Sigmoid colon (tissue), 7 donors: ENCODE measurements around the gene UQCC2. TPM values are rescaled to one million over a fixed set of nuclear protein-coding genes. Genes with fewer than 3 reads are reported as not detected.

Source experiments
- DNase-seq: peaks from one replicate; pipeline ENCODE4 v3.0.0-alpha.2; 2019
- H3K27ac ChIP-seq, 4 donors: fragments of 200-600 bp; sonication (generic); one replicate each; pipeline ENCODE4 v1.5.1; 2016 to 2019; ENCODE audit warnings: mild to moderate bottlenecking in 1 of 4
- H3K27me3 ChIP-seq, 3 donors: fragments of 200-600 bp; sonication (generic); one replicate each; pipeline ENCODE4 v1.5.1; 2019; ENCODE audit warnings: mild to moderate bottlenecking in 1 of 3
- H3K36me3 ChIP-seq, 4 donors: fragments of 200-600 bp; sonication (generic); one replicate each; pipeline ENCODE4 v1.5.1; 2016 to 2019
- H3K4me1 ChIP-seq, 4 donors: fragments of 200-600 bp; sonication (generic); one replicate each; pipeline ENCODE4 v1.5.1; 2017 to 2019
- H3K4me3 ChIP-seq, 4 donors: fragments of 200-600 bp; sonication (generic); one replicate each; pipeline ENCODE4 v1.5.1; 2017 to 2019; ENCODE audit warnings: mild to moderate bottlenecking in 2 of 4, moderate library complexity in 1 of 4
- H3K9me3 ChIP-seq, 4 donors: fragments of 200-600 bp in 3 of 4; sonication (generic) in 3 of 4; one replicate each; pipeline versions ENCODE4 v1.5.1 to v1.6.1; 2013 to 2019
- CTCF ChIP-seq, 4 experiments: fragments of 450-650 bp in 3 of 4; fragments of 200-600 bp in 1 of 4; IDR thresholded peaks; one replicate each; pipeline ENCODE4 v1.5.1; 2016 to 2019; ENCODE audit warnings: antibody characterized with exemption in 4 of 4, mild to moderate bottlenecking in 3 of 4, moderate library complexity in 2 of 4
- EP300 ChIP-seq, 4 donors: sonication (generic); formaldehyde crosslinking; IDR thresholded peaks; one replicate each; pipeline ENCODE4 v1.6.1; 2017; ENCODE audit warnings: antibody characterized with exemption in 4 of 4
- POLR2A ChIP-seq, 2 donors: fragments of 450-650 bp; IDR thresholded peaks; one replicate each; pipeline ENCODE4 v1.6.1; 2016; ENCODE audit warnings: antibody characterized with exemption in 2 of 2, mild to moderate bottlenecking in 2 of 2, moderate library complexity in 2 of 2
- POLR2AphosphoS5 ChIP-seq, 4 donors: sonication (generic); formaldehyde crosslinking; IDR thresholded peaks; one replicate each; pipeline ENCODE4 v1.6.1; 2017; ENCODE audit warnings: antibody characterized with exemption in 4 of 4
- WGBS, 2 donors: extraction: QIAGEN DNeasy Blood & Tissue Kit; methylation state at CpG; one replicate each; pipeline ENCODE4 v1.1.7; 2013; 5-methylcytosine and 5-hydroxymethylcytosine counted together
- intact Hi-C: fragments of 100-400 bp; cut with DNase I; formaldehyde crosslinking; loops from one replicate; pipeline ENCODE4 v1.15.1; 2023
- polyA plus RNA-seq, 3 donors: library from polyadenylated mRNA; stranded (reverse); fragments of 200-250 nt; gene quantifications; one replicate each; pipeline ENCODE4 v1.2.3, GENCODE V29; 2013
- total RNA-seq, 4 donors: library from RNA; depleted of rRNA; stranded (reverse); fragments of >200 nt; gene quantifications; one replicate each; pipeline ENCODE4 v1.1.0, GENCODE V29; 2016
- donor health status: healthy with polysubstance abuse.
- donor health status: Bipolar disorder and iron deficiency.
- donor health status: healthy.

UQCC2 gene
- total and polyA plus RNA-seq, 7 donors = 9.5 to 90.9 (median 34.9) TPM

GRCh38 chr6:33722103-33722623 lies 10.7 kb upstream of the UQCC2 start:
- Histone ChIP-seq H3K4me3 (no peak overlapping the region), H3K4me1 (peaks cover 0 to 35% (median 20%) of the 10 kb centered on the region in 4 donors), H3K27me3 (no peaks in the 10 kb centered on the region), H3K36me3 (peaks cover 0 to 15% (median 2%) of the 10 kb centered on the region in 4 donors), H3K27ac (peak overlapping the region in 3 of 4 donors; percentile 46 to 73 (median 60)), H3K9me3 (no peaks in the 10 kb centered on the region)
- DNase-seq = no peak
- 85 to 89% methylated on average over 5 of the region's 5 CpGs for WGBS, 2 donors
- TF ChIP-seq POLR2AphosphoS5 (IDR thresholded peaks at IDR 0.05) (peak in 1 of 4 donors; percentile 11), POLR2A (IDR thresholded peaks at IDR 0.05) (no peak), CTCF (IDR thresholded peaks at IDR 0.05) (no peak), EP300 (IDR thresholded peaks at IDR 0.05) (no peak)
- intact Hi-C loops = no loop called here

DNA sequence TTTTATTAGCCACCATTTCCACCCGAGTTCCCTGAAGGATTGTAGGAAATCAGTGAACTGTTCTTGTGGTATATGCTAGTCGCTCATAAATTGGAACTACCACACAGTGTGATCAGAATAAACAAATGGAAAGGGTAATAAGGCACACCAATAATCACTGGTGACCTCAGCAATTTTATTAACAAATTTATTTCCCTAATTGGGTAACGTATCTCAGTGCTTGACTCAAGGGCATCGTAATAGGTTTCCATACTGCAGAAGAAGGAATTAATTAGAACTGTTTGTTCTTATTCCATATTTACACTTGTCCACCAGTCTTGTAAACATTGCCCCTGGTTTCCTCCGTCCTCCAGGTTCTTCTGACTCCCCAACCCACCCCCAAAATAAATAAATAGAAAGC lies 10.0 kb upstream of the UQCC2 start:
- intact Hi-C loops = no loop called here
- Histone ChIP-seq H3K27ac (peak overlapping the region in 3 of 4 donors; percentile 35 to 73 (median 60)), H3K36me3 (peaks cover 0 to 9% (median 2%) of the 10 kb centered on the region in 4 donors), H3K9me3 (no peaks in the 10 kb centered on the region), H3K27me3 (no peaks in the 10 kb centered on the region), H3K4me1 (peaks cover 0 to 41% (median 22%) of the 10 kb centered on the region in 4 donors), H3K4me3 (no peak overlapping the region)
- TF ChIP-seq POLR2A (IDR thresholded peaks at IDR 0.05) (no peak), CTCF (IDR thresholded peaks at IDR 0.05) (no peak)
- 50 to 68% methylated on average over 5 of the region's 5 CpGs for WGBS, 2 donors
- no peak for DNase-seq

GRCh38 chr6:33720998-33721397 lies 9.5 kb upstream of the UQCC2 start:
- Histone ChIP-seq H3K4me1 (peaks cover 0 to 41% (median 22%) of the 10 kb centered on the region in 4 donors), H3K36me3 (peaks cover 0 to 6% (median 2%) of the 10 kb centered on the region in 4 donors), H3K27ac (peak overlapping the region in 2 of 4 donors; percentile 4 to 73), H3K4me3 (no peak overlapping the region), H3K27me3 (no peaks in the 10 kb centered on the region), H3K9me3 (no peaks in the 10 kb centered on the region)
- no peak for DNase-seq
- TF ChIP-seq CTCF (IDR thresholded peaks at IDR 0.05) (no peak), EP300 (IDR thresholded peaks at IDR 0.05) (no peak), POLR2A (IDR thresholded peaks at IDR 0.05) (no peak)
- WGBS, 2 donors = 54 to 63% methylated on average over 1 of the region's 1 CpG
- intact Hi-C loops = no loop called here

DNA sequence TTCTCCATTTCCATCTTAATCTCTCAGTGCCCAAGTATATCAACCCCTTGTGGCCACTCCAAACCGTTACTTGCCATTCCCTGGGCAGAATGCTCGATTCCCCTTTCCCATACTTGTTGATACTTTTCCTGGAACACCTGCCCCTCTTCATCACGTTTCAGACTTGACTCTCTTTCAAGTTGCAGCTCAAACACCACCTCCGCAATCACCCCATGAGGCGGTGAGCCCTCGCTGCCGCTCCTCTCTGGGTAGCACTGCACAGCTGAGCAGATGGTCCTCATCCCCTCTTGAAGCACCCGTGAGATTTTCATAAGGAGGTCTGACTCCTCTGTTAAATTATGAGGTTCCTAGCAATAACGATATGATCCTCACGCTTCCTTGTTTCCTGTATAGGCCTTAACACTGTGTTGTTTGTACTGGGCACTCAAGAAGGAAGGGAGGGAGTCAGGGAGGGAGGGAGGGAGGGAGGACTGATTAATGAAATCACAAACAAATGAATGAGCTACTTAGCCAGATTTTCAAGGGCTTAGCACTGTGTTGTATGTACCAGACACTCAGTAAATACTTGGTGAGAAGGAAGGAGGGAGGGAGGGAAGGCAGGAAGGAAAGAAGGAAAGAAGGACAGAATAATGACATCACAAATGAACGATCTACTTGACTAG lies 8.0 kb upstream of the UQCC2 start:
- DNase-seq = no peak
- 73 to 82% methylated on average over 11 of the region's 11 CpGs for WGBS, 2 donors
- TF ChIP-seq POLR2AphosphoS5 (IDR thresholded peaks at IDR 0.05) = no peak
- no peak for TF ChIP-seq POLR2A (IDR thresholded peaks at IDR 0.05)
- no peak for TF ChIP-seq EP300 (IDR thresholded peaks at IDR 0.05)
- TF ChIP-seq CTCF (IDR thresholded peaks at IDR 0.05) = no peak
- Histone ChIP-seq H3K27ac (peak overlapping the region in 3 of 4 donors; percentile 67 to 74 (median 73)), H3K36me3 (peaks cover 0 to 6% (median 2%) of the 10 kb centered on the region in 4 donors), H3K27me3 (no peaks in the 10 kb centered on the region), H3K4me3 (no peak overlapping the region), H3K4me1 (peaks cover 0 to 38% (median 22%) of the 10 kb centered on the region in 4 donors), H3K9me3 (no peaks in the 10 kb centered on the region)
- intact Hi-C loops = loop anchor here (2.0 kb wide), 1 partner anchor 27 kb away; the partner anchor contains the start of gene IP6K3
